HG02885 (cell line): ENCODE data around the gene PI4KA.
A peak's percentile ranks its signal among the peaks of the same experiment; 100 is the strongest.
"Not testable (repeated sequence)": the region's sequence is repeated elsewhere in the genome, so short reads cannot be mapped to it uniquely, and the experiment has no call there.

ENCODE experiments used
- ATAC-seq: cut with Tn5 transposase; IDR thresholded peaks from one replicate; pipeline ENCODE4 v1.9.1; 2021; ENCODE audit warnings: mild to moderate bottlenecking; ENCODE audit not compliant: unreplicated experiment, poor library complexity

Gene PI4KA

GRCh38 chr22:20752104-20752741 lies 106.4 kb downstream of the PI4KA start:
- ATAC-seq: no peak

- ATAC-seq: no peak
These were observed 107.3 kb downstream of the PI4KA start for GRCh38 chr22:20751185-20751851.

- no peak for ATAC-seq
These were observed 108.0 kb downstream of the PI4KA start for GRCh38 chr22:20750461-20751184.

- no peak for ATAC-seq
These were observed 109.2 kb downstream of the PI4KA start for GRCh38 chr22:20749453-20749852.

GRCh38 chr22:20748731-20749428 lies 109.7 kb downstream of the PI4KA start:
- peak; percentile 66 for ATAC-seq

GRCh38 chr22:20748082-20748481 lies 110.5 kb downstream of the PI4KA start:
- peak; percentile 5 for ATAC-seq

GRCh38 chr22:20747223-20747622 lies 111.4 kb downstream of the PI4KA start:
- ATAC-seq: no peak

- ATAC-seq: no peak
These were observed 112.0 kb downstream of the PI4KA start for GRCh38 chr22:20746431-20747189.

GRCh38 chr22:20745119-20745518 lies 113.5 kb downstream of the PI4KA start:
- no peak for ATAC-seq

- ATAC-seq: no peak
These were observed 114.2 kb downstream of the PI4KA start for GRCh38 chr22:20744456-20744855.

GRCh38 chr22:20742764-20743163 lies 115.8 kb downstream of the PI4KA start:
- ATAC-seq: no peak

- ATAC-seq: no peak
These were observed 116.7 kb downstream of the PI4KA start for GRCh38 chr22:20741634-20742581.

GRCh38 chr22:20741008-20741633 lies 117.5 kb downstream of the PI4KA start:
- ATAC-seq: no peak

GRCh38 chr22:20740222-20740951 lies 118.2 kb downstream of the PI4KA start:
- no peak for ATAC-seq

GRCh38 chr22:20738394-20739089 lies 120.1 kb downstream of the PI4KA start:
- no peak for ATAC-seq

GRCh38 chr22:20736891-20737290 lies 121.7 kb downstream of the PI4KA start:
- ATAC-seq: not testable (repeated sequence)
